HG02885 (cell line): ENCODE data around the gene BBS7.

ENCODE experiments used
- ATAC-seq: cut with Tn5 transposase; IDR thresholded peaks from one replicate; pipeline ENCODE4 v1.9.1; 2021; ENCODE audit warnings: mild to moderate bottlenecking; ENCODE audit not compliant: unreplicated experiment, poor library complexity

BBS7 gene

DNA sequence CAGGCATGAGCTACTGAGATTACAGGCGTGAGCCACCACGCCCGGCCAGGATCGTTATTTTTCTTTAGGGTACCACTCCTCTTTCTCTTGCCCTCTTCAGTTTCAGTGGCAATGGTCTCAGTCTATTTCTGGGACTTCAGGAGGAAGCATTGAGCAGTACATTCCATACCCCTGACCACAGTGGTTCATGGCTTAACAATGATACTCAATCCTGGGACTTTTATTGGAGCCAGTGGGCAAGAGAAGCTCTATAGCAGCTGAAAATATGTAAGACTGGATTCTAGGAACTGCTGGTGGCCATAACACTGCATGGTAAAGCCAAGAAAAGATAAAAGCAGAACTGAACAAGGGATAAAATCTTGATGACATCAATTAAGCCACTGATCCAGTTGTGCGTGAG is 40.8 kb downstream of the BBS7 start:
- ATAC-seq = no peak

DNA sequence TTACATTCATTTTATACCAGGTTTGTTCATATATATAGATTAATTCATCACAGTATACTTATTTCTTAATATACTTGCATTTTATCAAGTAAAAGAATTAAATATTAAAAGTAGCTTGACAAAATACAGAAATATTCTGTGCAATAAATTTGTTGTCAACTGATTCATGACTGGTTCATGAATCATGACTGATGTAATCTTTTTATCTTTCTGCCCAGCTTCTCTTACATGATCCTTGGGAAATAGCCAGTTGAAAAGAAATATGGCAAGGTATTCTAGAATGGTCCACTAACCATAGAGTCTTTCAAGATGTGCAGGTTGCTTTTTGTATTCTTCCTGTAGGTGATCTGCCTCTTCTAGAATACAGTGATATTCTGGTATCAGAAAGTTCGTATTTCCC is 42.4 kb downstream of the BBS7 start:
- ATAC-seq = no peak

DNA sequence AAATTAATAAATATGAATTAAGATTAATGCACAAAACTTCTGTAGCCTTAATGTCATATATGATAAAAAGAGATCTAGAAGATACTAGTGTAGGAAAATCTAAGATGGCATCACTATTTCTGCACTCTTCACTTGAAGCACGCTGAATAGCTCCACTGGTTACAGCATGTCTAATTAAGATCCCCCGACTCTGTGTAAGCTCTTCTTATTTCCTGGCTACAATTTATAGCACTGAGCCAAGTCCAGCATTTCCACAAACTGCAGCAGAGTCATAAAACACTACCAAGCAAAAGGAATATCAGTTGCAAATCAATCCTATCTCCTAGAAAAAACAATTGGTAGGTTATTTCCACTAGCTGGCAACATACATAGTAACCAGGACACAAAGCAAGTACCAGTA is 45.3 kb downstream of the BBS7 start:
- no peak for ATAC-seq

DNA sequence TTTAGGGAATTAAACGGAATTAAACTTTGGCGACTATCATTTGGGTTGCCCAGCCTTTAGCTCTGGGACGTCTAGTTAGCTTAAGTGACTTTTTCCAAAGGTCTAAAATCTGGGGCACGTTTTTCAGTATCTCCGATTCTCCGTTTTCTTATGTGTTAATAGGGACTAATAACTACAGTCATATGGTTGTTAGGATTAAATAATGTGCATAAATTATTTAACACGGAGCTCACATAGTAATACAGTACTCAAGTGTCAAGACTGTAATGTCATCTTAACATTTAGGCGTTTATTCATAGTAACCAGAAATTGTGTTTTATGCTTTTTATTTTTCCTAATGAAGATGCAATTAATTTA is 46.1 kb downstream of the BBS7 start:
- ATAC-seq = no peak

DNA sequence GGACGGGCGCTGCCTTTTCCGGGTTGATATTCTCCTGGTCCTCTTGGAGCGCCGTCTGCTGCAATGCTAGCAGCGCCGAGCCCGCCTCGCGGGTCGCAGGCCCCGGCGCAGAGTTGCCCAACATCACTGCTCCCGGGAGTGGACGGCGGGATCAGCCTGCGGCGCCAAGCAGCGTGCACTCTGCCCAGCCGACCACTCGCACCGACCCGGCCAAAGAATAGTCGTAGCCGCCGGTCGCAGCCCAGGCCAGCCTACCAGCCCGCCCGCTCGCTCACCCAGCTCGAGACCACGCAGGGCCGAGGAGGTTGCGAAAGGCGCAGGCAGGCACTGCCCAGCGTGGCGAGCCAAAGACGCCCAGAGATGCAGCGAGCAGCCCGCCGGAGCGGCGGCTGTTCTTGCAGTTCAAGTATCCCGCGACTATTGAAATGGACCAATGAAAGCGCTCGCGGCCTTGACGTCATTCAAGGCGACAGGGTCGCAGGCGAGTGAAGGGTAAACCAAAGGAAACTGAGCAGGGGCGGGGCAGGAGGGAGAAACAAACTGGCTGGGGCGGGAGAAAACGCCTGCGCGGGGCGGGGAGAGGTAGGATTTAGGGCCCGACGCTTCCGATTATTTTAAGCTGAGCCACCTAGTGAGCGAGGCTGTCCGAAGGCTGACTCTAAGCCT is 46.6 kb downstream of the BBS7 start, which contains the start of gene CCNA2:
TSS of gene CCNA2 (minus strand) at position 379 of the 666 bp plus-strand sequence. CDS start at position 124, 255 bp downstream.
- ATAC-seq = peak; percentile 93

DNA sequence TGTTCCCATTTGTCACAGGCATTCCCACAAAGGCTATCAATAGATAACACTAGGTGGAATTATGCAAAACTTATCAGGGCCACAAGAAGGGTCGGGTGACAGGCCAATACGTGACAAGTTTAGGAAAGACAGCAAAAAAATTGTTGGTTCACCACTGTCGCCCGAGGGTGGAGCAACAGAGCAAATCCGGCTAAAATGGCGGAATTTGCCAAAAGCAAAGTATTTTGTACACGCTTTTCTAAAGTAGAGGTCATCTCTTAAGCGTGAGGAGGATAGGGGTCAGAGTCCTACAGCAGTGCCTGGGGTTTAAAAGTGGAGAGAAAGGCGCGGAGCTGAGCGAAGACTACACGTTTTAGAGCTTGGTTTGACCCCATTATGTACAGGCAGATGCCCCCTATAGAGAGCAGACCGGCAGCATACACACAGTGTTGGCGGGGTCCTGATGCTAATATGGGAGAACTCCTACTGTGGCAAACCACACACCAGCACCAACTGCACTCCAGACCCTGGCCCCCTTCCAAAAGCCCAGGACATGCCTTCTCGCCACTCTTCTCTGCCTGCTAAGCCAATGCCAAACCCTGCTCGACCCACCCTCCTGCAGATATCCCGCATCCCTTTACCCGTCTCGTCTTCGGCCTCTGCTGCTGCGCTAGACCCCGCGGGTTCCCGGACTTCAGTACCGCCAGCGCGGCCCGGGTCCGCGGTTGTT is 47.3 kb downstream of the BBS7 start:
- peak; percentile 52 for ATAC-seq

DNA sequence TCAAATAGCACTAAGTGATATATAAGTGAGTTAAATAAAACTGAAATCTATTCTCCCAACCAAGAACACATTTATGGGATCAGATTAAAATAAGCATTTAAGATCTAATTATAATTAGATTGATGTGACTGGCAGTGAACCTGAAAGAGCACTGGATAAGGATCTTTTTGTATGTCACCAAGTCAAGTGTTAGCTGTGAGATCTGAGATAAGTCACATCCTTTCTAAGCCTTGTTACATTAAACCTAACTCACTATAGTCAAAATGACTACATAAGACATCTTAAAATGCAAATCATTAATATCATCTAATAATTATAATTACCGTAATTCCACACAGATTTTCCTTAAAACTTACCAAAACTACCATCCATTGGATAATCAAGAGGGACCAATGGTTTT is 48.2 kb downstream of the BBS7 start:
- ATAC-seq = no peak

DNA sequence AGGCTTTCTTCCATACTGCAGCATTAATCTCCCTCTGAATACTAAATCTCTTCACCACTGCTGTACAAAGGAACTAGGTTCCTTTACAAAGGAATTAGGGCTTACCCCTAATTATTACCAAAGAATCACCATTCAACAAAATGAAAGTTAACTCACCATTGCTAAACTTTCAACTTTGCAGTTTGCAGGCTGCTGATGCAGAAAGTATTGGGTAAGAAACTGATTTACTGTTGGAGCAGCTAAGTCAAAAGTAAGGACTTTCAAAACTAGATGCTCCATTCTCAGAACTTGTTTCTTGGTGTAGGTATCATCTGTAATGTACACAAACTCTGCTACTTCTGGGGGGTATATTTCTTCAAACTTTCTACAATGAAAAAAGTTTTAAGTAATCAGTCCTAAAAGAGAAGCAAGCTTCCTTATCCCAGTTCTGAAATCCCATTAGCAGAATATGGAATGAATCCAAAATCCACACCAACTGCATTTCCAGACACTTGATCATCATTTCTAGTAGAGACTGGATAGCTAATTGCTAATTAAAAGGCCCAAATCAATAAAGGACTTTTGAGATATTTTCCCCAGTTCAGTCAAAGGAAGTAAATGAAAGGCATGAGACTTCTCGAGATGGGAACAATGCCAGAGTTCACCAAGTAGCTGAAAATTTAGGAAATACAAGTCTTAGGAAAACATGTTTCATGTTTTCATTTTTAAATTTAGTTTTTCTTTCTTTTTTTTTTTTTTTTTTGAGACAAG is 50.9 kb downstream of the BBS7 start:
- ATAC-seq = no peak

DNA sequence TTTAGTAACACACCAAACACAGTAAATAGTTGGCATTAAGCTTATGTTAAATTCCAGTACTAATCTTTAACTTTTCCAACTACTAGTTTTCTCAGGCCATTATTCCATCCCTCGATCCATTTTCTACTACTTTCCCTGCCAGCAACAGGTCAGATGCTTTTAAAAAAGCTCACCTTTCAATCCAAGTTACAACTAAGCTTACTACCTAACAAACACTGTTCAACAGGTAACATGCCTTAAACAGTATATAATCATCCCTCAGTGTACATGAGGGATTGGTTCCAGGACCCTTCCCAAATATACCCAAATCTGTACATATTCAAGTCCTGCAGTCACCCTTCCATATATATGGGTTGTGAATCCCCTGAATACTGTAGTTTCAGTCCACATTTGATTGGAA is 52.1 kb downstream of the BBS7 start:
- no peak for ATAC-seq

DNA sequence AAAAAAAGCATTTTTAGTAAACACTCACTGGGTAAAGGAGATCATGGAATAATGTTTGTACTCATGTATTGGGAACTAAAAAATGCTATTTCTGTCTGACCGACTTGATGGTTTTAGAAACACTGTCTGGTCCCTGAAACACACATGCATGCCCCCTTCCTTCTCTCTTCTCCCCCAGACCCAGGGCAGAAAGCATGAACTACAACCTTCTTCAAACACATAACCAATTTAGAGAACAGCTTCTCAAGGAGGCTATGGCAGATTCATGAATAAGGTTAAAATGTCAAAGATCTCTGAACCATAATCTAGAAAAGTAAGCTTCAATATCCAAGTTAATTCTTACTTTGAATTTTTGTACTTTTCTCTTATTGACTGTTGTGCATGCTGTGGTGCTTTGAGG is 52.6 kb downstream of the BBS7 start:
- no peak for ATAC-seq

DNA sequence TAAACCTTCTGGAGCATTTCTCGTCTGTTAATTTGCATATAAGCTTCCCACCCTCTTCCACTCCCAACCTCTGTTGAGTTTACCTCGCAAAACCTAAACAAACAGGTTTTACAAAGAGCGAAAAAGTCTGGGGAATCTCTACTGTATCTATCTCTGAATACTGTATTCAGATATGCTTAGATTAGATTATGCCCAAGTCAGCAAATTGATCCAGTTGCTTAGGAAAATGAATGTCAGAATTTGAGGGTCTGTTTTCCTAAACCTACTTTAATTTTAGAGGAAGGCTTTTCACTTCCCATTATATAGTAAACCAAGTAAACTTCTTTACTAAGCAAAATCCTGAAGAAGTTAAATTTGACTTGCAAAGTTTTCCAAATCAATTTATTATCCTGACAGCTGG is 53.3 kb downstream of the BBS7 start:
- no peak for ATAC-seq

DNA sequence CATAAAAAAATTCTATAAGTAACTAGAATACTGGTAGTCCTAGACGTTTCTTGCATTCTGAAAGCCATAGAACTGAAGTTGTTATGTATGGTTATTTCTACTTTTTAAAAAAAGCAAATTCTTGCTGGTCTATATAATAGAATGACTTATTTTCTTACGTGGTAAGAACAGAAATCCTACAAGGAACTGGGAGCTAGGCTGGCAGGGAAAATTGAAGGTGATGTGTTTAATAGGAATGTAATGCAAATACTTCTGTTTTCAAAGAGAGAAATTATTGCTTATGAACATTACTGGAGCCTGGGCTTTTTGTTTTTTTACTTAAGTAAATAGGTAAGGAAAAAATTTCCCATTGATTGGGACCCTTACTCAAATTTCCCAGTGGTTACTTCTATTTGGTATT is 55.5 kb downstream of the BBS7 start:
- ATAC-seq = no peak

DNA sequence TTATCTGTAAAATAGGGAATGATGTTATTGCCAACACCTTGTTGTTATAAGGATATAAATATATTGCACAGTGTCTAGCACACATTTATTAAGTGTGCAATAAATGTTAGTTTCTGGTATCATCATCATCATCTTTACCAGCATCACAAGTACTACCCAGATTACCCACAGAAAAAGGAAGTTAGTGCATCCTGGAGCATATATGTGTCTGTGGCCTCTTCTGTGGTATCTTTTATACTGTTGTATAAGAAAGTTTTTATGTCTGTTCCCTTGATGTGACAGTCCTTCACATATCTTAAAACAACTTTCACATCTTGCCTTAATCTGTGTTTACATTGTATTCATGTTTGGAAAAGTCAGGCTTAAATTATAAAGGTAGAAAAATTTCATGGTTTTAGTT is 59.2 kb downstream of the BBS7 start:
- ATAC-seq = no peak

DNA sequence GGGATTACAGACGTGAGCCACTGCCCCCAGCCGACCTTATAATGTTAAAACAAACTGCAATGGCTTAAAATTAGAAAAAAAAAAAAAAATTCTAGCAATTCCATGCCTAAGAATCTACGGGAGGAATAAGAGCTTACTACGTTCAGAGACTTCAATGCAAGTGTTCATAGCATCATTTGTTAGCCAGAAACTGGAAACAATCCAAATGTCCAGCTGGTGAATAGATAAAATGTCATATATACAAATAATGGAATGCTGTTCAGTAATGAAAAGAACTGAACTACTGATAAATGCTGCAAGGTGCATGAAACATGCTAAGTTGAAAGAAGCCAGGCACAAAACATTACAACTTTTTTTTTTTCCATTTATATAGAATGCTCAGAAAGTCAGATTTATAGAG is 63.9 kb downstream of the BBS7 start:
- ATAC-seq = no peak

DNA sequence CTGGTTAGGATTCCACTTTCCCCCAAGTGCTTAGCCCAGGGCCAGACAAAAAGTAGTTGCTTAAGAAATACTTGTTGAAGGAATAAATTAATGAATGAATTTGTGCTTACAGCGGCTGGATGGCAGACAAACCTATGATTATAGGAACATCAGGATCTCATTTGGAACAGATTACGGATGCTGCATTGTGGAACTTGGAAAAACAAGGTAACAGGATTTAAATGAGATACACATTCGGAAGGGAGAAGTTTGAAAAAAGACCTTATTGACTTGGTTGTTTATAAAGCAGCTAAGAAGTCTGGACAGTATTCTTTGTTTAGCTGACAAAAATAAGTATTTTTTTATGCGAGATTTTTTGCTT is 68.6 kb downstream of the BBS7 start:
- no peak for ATAC-seq

DNA sequence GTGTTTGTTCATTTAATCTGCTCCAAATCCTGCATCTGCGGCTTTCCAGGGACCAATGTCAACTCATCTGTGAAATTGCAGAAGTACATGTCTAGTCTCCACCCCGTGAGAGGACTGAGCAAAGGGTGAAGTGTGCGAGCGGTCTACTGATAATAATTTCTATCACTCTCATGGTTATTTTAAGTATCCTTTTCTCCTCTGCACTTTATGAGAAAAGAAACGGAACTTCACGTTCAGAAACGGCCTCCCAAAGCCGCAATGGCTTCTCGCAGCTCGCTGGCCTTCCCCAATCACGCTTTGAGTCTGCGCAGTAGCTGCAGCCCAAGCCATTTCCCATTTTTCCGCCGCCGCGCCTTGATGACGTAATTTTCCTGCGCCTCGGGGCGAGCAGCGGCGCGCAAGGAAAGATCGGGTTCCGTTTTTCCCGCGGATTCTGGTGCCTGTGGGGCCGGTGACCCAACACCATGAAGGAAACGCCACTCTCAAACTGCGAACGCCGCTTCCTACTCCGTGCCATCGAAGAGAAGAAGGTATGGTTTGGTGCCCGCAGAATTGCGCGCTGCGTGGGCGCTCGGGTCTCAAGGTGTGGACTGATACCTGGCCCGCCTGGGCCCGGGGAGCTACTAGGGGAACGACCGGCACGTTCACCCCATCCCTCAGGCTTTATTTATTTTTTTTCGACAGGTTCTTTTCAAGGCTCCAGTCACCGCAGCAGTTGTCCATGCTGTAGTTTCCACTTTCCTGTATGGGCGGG is 69.1 kb downstream of the BBS7 start, which contains the start of gene EXOSC9:
TSS of gene EXOSC9 (plus strand) at position 363 of the 754 bp plus-strand sequence. CDS start at position 465, 102 bp downstream.
- peak; percentile 82 for ATAC-seq

DNA sequence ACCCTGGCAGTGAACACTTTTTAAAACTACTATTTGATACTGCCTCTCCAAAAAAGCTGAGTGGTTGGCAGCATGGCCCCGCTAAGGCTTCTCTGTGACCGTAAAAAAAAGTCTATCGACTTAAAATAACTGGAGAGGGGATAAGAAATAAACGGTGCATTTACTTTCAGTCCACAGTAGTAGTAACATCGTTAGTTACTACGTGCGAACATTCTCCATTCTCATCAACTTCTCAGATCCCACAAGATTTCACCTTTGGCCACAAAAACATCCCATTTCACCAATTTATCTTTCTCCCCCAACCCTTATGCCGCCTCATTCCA is 69.7 kb downstream of the BBS7 start:
- peak; percentile 33 for ATAC-seq

DNA sequence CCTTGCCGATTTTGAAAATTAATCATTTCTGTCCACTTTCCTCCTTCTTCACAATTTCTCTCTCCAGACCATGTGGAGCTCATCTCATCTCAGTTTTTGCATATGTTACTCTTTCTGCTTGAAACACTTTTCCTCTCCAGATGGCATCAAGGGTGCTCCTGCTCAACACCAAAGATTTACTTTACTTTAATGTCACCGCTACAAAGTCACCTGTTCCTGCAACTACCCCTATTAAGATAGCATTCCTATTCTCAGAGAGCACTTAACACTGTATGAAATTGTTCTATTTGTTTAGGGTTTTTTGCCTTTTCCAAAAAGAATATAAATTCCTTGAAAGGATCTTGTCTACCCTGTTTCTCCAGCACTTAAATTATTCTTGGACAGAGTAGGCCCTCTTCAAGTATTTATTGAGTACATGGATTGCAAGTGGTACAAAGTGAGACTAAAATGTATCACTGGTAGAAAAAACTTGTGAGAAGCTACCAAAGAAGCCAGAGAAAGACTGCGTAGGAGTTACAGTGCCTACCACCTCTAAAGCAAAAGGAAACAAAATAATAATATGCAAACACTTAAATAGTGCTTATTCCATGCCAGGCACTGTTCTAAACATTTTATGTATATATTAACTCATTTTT is 70.3 kb downstream of the BBS7 start:
- no peak for ATAC-seq

DNA sequence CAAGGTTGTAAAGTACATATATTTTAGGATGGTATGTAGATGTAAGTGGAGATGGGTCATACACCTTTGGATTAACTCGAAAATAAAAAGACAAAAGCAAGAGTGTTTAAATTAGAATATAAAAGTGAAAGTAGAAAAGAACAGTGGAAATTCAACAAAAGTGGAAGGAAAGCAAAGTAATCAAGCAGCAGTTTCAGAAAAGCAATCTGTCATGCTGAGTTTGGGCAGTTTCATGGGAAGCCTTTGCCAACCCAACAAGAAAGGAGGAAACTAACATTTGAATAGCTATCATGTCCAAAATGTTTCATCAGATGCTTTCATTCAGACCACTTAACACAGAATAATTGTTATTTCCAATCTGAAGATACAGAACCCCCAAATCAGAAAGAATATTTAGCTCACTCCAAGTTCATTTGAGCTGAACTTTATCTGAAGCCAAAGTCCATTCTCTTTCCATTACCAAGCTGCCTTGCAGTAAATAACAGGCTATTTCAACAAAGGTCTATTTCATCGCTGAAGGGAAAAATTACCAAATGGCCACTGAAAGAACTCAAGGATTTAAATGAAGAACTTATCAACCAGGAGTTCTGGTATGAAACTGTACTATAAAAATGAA is 71.0 kb downstream of the BBS7 start:
- ATAC-seq = no peak

DNA sequence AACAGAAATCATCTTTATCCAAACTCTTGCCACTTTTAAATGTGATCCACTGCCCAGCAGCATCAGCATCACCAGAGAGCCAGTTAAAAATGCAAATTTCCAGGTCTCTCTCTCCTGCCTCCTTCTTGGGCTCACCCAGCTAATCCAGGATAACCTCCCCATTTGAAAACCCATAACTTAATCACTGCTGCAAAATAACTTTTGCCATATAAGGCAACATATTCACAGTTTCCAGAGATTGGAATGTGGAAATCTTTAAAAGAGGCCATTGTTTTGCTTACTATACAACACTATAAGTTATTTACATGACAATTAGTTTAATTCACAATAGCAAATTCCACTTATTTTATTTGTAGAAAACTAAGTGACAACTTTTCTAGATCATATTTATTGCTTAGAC is 74.0 kb downstream of the BBS7 start:
- no peak for ATAC-seq
